B cell (primary cell): ENCODE results near the gene KIAA0232.

Source experiments
- EZH2 ChIP-seq: IDR thresholded peaks from 2 replicates; pipeline ENCODE4 v1.6.1; 2012; ENCODE audit warnings: borderline replicate concordance, low read depth, mild to moderate bottlenecking, moderate library complexity, low read length; ENCODE audit not compliant: insufficient read depth, poor library complexity, severe bottlenecking
- TF ChIP-seq, protein P1 (sequence below): fragments of 200-600 bp; IDR thresholded peaks from one replicate; pipeline ENCODE4 v1.8.0; 2022; ENCODE audit warnings: antibody characterized with exemption, mild to moderate bottlenecking

DNA sequence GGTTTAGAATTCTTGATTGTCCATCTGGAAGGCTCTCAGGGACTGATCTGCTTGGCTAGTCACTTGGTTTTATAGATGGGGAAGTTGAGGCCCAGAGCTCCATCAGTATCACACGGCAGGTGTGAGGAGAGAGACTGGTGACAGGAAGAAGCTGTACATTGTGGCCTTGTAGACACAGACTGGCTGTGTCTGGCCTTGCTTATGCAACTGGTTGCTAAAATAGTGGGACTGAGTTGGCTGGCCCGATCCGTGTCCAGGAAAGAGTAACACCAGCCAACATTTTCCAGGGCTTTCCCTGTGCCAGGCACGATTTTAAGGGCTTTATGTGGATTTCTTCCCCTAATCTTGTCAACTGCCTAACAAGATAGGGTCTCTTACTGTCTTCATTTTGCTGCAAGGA, 129.9 kb downstream of the KIAA0232 start:
- TF ChIP-seq, protein P1, sequence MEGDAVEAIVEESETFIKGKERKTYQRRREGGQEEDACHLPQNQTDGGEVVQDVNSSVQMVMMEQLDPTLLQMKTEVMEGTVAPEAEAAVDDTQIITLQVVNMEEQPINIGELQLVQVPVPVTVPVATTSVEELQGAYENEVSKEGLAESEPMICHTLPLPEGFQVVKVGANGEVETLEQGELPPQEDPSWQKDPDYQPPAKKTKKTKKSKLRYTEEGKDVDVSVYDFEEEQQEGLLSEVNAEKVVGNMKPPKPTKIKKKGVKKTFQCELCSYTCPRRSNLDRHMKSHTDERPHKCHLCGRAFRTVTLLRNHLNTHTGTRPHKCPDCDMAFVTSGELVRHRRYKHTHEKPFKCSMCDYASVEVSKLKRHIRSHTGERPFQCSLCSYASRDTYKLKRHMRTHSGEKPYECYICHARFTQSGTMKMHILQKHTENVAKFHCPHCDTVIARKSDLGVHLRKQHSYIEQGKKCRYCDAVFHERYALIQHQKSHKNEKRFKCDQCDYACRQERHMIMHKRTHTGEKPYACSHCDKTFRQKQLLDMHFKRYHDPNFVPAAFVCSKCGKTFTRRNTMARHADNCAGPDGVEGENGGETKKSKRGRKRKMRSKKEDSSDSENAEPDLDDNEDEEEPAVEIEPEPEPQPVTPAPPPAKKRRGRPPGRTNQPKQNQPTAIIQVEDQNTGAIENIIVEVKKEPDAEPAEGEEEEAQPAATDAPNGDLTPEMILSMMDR: no peak
- TF ChIP-seq EZH2: no peak
